ENCODE data around the gene RHBDL2.

GRCh38 chr1:38941093-38941492, 537 bp downstream of the RHBDL2 start:
- TF ChIP-seq CTCF (IDR thresholded peaks at IDR 0.05) (no peak), POLR2A (IDR thresholded peaks at IDR 0.05) (no peak)
